ENCODE measurements around the gene SNPH. TPM values are rescaled to one million over a fixed set of nuclear protein-coding genes. Genes with fewer than 3 reads are reported as not detected.

SNPH gene
- total RNA-seq, 6 donors from 2014 or later = 1.0 to 17.3 (median 2.4) TPM

DNA sequence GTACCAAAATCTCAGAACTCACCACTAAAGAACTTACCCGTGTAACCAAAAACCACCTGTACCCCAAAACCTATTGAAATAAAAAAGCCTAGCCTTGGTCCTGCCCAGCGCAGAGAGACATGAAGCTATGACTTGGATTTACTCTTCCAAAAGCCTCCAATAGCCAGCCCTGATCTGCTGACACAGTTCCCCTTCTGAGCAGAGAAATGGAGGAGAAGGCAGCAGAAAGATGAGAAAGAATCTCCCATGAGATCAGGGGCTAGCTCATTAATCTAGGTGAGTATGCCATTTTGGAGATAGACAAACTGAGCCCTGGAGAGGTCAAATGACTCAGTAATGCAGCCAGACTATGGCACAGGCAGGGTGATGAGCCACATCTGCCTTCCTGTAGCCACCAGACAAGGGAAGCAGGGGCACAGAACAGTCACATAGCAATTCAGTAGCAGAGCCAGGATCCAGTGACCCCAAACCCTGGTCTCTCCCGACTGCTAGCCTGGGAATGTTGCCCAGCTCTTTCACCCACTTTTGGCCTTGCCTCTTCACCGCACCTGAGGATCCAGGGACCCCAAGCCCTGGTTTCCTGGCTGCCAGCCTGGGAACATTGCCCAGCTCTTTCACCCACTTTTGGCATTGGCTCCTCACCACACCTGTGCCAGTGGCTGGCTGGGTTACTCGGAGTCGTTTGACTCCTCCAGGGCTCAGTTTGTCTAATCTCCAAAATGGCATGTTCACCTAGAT is 70.0 kb downstream of the SNPH start:
- peaks cover 38 to 65% (median 56%) of the 10 kb centered on the region in 4 donors for H3K4me1 ChIP-seq
- no peaks in the 10 kb centered on the region for H3K27me3 ChIP-seq
- WGBS, 2 donors = 58 to 73% methylated on average over 6 of the region's 6 CpGs
- H3K27ac ChIP-seq = peak overlapping the region; percentile 81 to 99 (median 88)
- DNase-seq (no peak), ATAC-seq (ENCODE audit: low FRiP score in 2 of 2) (no peak)
- no peak overlapping the region for H3K4me3 ChIP-seq
- TF ChIP-seq EP300 (IDR thresholded peaks at IDR 0.05) (no peak), POLR2AphosphoS5 (IDR thresholded peaks at IDR 0.05) (no peak), POLR2A (IDR thresholded peaks at IDR 0.05) (no peak)
- TF ChIP-seq, protein P1, sequence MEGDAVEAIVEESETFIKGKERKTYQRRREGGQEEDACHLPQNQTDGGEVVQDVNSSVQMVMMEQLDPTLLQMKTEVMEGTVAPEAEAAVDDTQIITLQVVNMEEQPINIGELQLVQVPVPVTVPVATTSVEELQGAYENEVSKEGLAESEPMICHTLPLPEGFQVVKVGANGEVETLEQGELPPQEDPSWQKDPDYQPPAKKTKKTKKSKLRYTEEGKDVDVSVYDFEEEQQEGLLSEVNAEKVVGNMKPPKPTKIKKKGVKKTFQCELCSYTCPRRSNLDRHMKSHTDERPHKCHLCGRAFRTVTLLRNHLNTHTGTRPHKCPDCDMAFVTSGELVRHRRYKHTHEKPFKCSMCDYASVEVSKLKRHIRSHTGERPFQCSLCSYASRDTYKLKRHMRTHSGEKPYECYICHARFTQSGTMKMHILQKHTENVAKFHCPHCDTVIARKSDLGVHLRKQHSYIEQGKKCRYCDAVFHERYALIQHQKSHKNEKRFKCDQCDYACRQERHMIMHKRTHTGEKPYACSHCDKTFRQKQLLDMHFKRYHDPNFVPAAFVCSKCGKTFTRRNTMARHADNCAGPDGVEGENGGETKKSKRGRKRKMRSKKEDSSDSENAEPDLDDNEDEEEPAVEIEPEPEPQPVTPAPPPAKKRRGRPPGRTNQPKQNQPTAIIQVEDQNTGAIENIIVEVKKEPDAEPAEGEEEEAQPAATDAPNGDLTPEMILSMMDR (IDR thresholded peaks at IDR 0.05) = no peak
- H3K36me3 ChIP-seq = peaks cover 0 to 3% (median 0%) of the 10 kb centered on the region in 4 donors
- no peaks in the 10 kb centered on the region for H3K9me3 ChIP-seq

DNA sequence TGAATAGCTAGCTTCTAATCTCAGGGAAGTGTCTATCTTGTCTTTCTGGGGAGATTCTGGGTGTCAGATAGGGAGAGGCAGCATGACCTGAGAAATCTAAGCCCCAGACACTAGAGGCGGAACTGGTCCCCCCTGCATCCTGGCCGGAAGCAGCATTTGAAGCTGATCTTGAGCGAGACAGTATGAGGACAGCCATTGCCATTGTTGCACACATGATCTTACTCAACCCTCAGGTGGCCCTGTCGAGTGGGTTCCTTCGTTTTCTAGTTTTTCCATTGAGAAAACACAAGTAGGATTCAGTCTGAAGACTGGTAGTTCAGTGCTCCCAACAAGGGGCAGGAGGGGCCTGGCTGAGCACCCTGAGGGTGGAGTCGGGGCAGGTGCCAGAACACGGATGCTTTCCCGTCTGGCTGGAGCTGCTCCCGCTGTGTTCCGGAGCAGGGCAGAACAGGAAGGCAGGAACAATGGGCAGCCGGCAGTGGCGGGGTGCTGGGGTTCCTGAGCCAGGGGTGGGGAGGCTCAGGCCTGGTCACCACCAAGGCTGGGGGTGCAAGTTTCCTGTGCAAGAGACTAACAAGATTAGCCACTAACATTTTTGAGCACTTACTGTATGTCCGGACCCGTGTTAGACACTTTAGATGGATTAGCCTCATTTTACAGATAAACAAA is 70.7 kb downstream of the SNPH start:
- 13 to 21% methylated on average over 14 of the region's 14 CpGs for WGBS, 2 donors
- peaks cover 0 to 3% (median 0%) of the 10 kb centered on the region in 4 donors for H3K36me3 ChIP-seq
- H3K4me3 ChIP-seq = no peak overlapping the region
- peaks cover 36 to 64% (median 56%) of the 10 kb centered on the region in 4 donors for H3K4me1 ChIP-seq
- TF ChIP-seq, protein P1 (IDR thresholded peaks at IDR 0.05) = no peak
- TF ChIP-seq POLR2AphosphoS5 (IDR thresholded peaks at IDR 0.05) = peak; percentile 86 to 94
- peak in 1 of 4 donors; percentile 12 for TF ChIP-seq POLR2A (IDR thresholded peaks at IDR 0.05)
- TF ChIP-seq EP300 (IDR thresholded peaks at IDR 0.05) = peak; percentile 52 to 95 (median 90)
- H3K27ac ChIP-seq = peak overlapping the region; percentile 81 to 99 (median 88)
- H3K27me3 ChIP-seq = no peaks in the 10 kb centered on the region
- DNase-seq = peak; percentile 84 to 87
- peak; percentile 72 to 88 for ATAC-seq (ENCODE audit: low FRiP score in 2 of 2)
- no peaks in the 10 kb centered on the region for H3K9me3 ChIP-seq

DNA sequence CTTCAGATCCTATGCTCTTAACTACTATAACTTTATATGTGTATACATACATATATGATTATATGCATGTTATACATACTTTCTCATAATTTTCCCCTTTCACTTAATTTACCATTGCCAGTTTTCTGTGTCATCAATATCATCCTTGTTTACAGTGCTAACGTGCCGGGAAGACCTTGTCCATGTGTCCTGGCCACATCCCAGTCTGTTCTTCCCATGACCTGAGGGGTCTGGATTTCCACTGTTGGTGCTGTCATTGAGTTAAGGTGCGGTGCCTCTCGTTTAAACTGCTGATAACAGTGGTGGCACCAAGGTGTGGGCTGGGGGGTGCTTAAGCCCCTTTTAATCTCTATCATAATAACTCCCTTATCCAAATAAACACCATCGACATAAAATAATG is 71.3 kb downstream of the SNPH start:
- no peak overlapping the region for H3K4me3 ChIP-seq
- ATAC-seq (ENCODE audit: low FRiP score in 2 of 2) (no peak), DNase-seq (no peak)
- H3K27ac ChIP-seq = peak overlapping the region; percentile 70 to 96 (median 81)
- peaks cover 36 to 58% (median 53%) of the 10 kb centered on the region in 4 donors for H3K4me1 ChIP-seq
- no peaks in the 10 kb centered on the region for H3K27me3 ChIP-seq
- TF ChIP-seq, protein P1 (IDR thresholded peaks at IDR 0.05) = no peak
- TF ChIP-seq POLR2AphosphoS5 (IDR thresholded peaks at IDR 0.05) (no peak), EP300 (IDR thresholded peaks at IDR 0.05) (no peak), POLR2A (IDR thresholded peaks at IDR 0.05) (no peak)
- WGBS, 2 donors = 53 to 61% methylated on average over 5 of the region's 5 CpGs
- H3K36me3 ChIP-seq = peaks cover 0 to 3% (median 0%) of the 10 kb centered on the region in 4 donors
- H3K9me3 ChIP-seq = no peaks in the 10 kb centered on the region

DNA sequence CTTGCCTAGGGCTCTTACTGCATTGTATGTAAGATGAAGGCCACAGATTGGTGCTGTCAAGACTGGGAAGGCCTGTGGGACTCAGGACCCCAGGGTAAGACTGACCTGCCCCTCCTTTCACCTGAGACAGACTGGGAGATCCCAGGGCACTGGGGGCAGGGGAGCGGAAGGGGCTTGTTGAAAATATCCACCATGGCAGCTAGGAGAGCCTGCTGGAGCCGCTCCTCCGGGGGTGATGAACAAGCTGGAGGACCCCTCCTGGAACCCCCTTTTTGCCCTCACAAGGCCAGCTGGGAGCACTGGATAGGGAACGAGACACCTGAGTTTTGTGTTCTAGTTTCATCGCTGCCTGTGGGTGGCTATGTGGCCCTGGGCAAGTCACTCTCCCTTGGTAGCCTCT is 72.0 kb downstream of the SNPH start:
- Histone ChIP-seq H3K4me1 (peaks cover 34 to 53% (median 50%) of the 10 kb centered on the region in 4 donors), H3K27me3 (no peaks in the 10 kb centered on the region), H3K4me3 (no peak overlapping the region), H3K27ac (peak overlapping the region; percentile 70 to 96 (median 81)), H3K36me3 (peaks cover 0 to 3% (median 0%) of the 10 kb centered on the region in 4 donors), H3K9me3 (no peaks in the 10 kb centered on the region)
- ATAC-seq (ENCODE audit: low FRiP score in 2 of 2) (no peak), DNase-seq (no peak)
- WGBS, 2 donors = 99 to 100% methylated on average over 2 to 5 of the region's 5 CpGs
- TF ChIP-seq, protein P1 (IDR thresholded peaks at IDR 0.05) = no peak
- TF ChIP-seq POLR2AphosphoS5 (IDR thresholded peaks at IDR 0.05) (no peak), EP300 (IDR thresholded peaks at IDR 0.05) (no peak), POLR2A (IDR thresholded peaks at IDR 0.05) (no peak)

All from upper lobe of left lung (tissue), 6 donors.